GM21825 (cell line): Measurements from ENCODE around the gene PEAK3.

Source experiments
- ATAC-seq: cut with Tn5 transposase; IDR thresholded peaks from one replicate; pipeline ENCODE4 v1.9.1; 2021; ENCODE audit warnings: mild to moderate bottlenecking, moderate library complexity; ENCODE audit not compliant: unreplicated experiment

The PEAK3 gene

GRCh38 chr19:2252055-2252796 lies 29.7 kb downstream of the PEAK3 start:
- no peak for ATAC-seq

GRCh38 chr19:2251106-2252054 lies 30.6 kb downstream of the PEAK3 start:
- no peak for ATAC-seq

- ATAC-seq = no peak
Measured at GRCh38 chr19:2250766-2251105, 31.2 kb downstream of the PEAK3 start.

- ATAC-seq = no peak
Measured at GRCh38 chr19:2249880-2250765, 31.9 kb downstream of the PEAK3 start.

GRCh38 chr19:2249010-2249866 lies 32.7 kb downstream of the PEAK3 start, which contains the start of gene AMH:
Gene AMH (plus strand): TSS chr19:2249323. CDS start chr19:2249333, 10 bp downstream.
- no peak for ATAC-seq

- no peak for ATAC-seq
Measured at GRCh38 chr19:2248136-2249009, 33.6 kb downstream of the PEAK3 start.

- ATAC-seq = no peak
Measured at GRCh38 chr19:2247433-2248101, 34.4 kb downstream of the PEAK3 start.

GRCh38 chr19:2246801-2247361 lies 35.1 kb downstream of the PEAK3 start:
- ATAC-seq = no peak

- ATAC-seq = no peak
Measured at GRCh38 chr19:2246014-2246620, 35.9 kb downstream of the PEAK3 start.

- ATAC-seq = no peak
Measured at GRCh38 chr19:2245273-2245672, 36.7 kb downstream of the PEAK3 start.

- no peak for ATAC-seq
Measured at GRCh38 chr19:2244486-2244885, 37.5 kb downstream of the PEAK3 start.

- no peak for ATAC-seq
Measured at GRCh38 chr19:2244125-2244411, 37.9 kb downstream of the PEAK3 start.

- ATAC-seq = no peak
Measured at GRCh38 chr19:2243274-2244124, 38.5 kb downstream of the PEAK3 start.

GRCh38 chr19:2242816-2243215 lies 39.2 kb downstream of the PEAK3 start:
- no peak for ATAC-seq

- no peak for ATAC-seq
Measured at GRCh38 chr19:2242092-2242537, 39.9 kb downstream of the PEAK3 start.

GRCh38 chr19:2240881-2241760 lies 40.9 kb downstream of the PEAK3 start:
- no peak for ATAC-seq
